ENCODE measurements around the gene DNAJC6. TPM values are rescaled to one million over a fixed set of nuclear protein-coding genes. Genes with fewer than 3 reads are reported as not detected.

DNAJC6 gene
- total and polyA plus RNA-seq, 2 donors, result 0.82 to 1.2 TPM

DNA sequence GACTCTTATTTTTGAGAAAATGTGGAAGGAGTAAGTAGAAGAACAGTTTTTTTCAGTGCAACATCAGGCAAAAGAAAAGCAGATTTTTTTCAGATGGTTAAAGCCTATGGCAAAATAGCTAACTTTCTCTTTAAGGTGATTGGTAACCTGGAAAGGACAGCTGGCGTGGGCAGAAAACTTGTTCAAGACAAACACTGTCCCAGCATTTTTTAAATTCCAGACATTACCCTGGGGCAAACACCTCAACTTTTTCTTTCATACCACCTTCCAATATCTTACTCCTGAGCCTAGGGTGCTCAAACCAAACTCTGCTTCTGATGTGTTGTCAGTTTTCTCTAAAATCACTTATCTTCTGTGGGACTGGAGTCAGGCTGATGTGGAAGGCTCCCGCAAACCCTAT lies 108.4 kb downstream of the DNAJC6 start:
- DNase-seq (ENCODE audit: low read depth in 6 of 9, low spot score in 9 of 9), result no peak
- peaks cover 0 to 2% of the 10 kb centered on the region in 2 donors for H3K9me3 ChIP-seq (ENCODE audit: control insufficient read depth in 2 of 2, insufficient read depth in 1 of 2, low read length in 1 of 2)
- H3K4me3 ChIP-seq (ENCODE audit: low read length in 2 of 2), result no peak overlapping the region
- H3K36me3 ChIP-seq (ENCODE audit: control insufficient read depth in 2 of 2, insufficient read depth in 2 of 2, low read length in 1 of 2), result no peaks in the 10 kb centered on the region
- H3K27ac ChIP-seq (ENCODE audit: low read depth in 1 of 2, low read length in 1 of 2), result no peak overlapping the region
- no peaks in the 10 kb centered on the region for H3K27me3 ChIP-seq (ENCODE audit: control insufficient read depth in 2 of 2, insufficient read depth in 1 of 2, low read length in 1 of 2)
- WGBS, result 95% methylated on average over 2 of the region's 2 CpGs
- H3K4me1 ChIP-seq (ENCODE audit: control insufficient read depth in 2 of 2, insufficient read depth in 2 of 2, low read length in 2 of 2), result peaks cover 3% of the 10 kb centered on the region in 2 donors

DNA sequence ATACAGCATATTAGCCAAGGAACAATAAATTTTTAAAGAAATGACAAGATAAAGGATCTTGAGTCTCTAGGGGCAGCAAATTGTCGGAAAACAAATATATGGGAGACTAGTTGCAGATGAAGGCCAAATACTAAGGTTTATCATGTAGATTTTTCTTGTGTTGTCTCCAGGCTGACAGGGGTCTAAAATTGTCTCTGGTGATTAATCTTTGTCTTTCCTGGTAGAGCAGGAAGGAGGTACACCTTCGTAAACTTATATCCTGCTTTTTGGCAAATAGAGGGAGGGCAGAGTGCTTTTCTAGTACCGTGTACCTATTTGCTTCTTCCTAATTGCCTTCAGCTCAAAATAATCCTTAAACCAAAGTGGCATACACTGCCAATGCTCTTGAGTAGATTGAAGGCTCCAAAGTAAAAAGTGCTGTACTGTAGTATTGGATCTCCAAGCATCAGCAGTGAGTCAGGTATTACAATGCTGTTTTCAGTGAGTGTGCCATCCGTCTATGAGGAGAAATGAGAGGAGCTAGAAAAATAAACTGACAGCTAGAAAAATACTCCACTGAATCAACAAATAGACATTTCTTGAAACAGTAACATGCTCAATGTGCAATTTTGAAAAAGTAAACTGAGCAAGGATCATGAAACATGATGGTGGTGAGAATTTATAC lies 109.3 kb downstream of the DNAJC6 start:
- 96% methylated on average over 4 of the region's 4 CpGs for WGBS
- H3K27ac ChIP-seq (ENCODE audit: low read depth in 1 of 2, low read length in 1 of 2), result no peak overlapping the region
- H3K4me3 ChIP-seq (ENCODE audit: low read length in 2 of 2), result no peak overlapping the region
- H3K36me3 ChIP-seq (ENCODE audit: control insufficient read depth in 2 of 2, insufficient read depth in 2 of 2, low read length in 1 of 2), result no peaks in the 10 kb centered on the region
- no peak for DNase-seq (ENCODE audit: low read depth in 6 of 9, low spot score in 9 of 9)
- H3K4me1 ChIP-seq (ENCODE audit: control insufficient read depth in 2 of 2, insufficient read depth in 2 of 2, low read length in 2 of 2), result peaks cover 3% of the 10 kb centered on the region in 2 donors
- peaks cover 0 to 2% of the 10 kb centered on the region in 2 donors for H3K9me3 ChIP-seq (ENCODE audit: control insufficient read depth in 2 of 2, insufficient read depth in 1 of 2, low read length in 1 of 2)
- H3K27me3 ChIP-seq (ENCODE audit: control insufficient read depth in 2 of 2, insufficient read depth in 1 of 2, low read length in 1 of 2), result no peaks in the 10 kb centered on the region

DNA sequence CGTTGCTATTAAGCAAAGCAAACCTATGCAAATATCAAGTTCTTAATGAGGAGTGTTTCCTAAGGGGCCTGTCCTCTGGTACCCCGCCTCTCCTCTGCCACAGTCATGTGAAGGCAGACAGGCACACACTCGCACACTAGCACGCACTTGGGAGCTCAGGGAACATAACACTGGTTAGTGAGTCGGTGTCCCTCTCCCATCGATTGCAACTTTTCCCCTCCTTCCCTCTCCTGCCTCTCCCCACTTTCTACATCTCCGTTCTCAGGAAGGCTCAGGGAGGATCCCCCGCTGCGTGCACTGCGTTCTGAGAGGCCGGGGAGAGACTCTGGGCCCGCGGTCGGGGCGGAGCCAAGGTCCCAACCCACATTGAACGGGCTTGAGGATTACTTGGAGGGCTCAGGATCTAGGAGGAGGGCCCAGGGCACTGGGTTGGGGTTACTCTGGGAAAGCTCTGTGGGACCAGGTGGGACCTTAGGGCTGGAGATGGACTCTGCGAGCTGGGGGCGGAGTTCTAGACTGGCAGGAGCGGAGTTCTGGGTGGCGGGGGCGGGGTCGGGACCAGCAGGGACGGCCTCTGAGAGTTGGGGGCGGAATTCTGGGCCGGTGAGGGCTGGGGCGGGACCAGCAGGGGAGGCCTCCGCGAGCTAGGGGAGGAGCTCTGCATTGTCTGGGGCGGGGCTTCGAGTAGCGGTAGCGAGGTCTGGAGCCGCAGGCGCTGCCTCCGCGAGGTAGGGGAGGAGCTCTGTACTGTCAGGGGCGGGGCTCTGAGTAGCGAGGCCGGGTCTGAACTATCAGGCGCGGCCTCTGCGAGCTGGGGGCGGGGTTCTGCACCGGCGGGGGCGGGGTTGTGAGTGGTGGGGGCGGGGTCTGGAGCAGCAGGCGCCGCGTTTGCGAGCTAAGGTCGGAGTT lies 110.6 kb downstream of the DNAJC6 start:
- peak; percentile 89 to 98 (median 96) for DNase-seq (ENCODE audit: low read depth in 6 of 9, low spot score in 9 of 9)
- Histone ChIP-seq H3K27me3 (ENCODE audit: control insufficient read depth in 2 of 2, insufficient read depth in 1 of 2, low read length in 1 of 2) (no peaks in the 10 kb centered on the region), H3K9me3 (ENCODE audit: control insufficient read depth in 2 of 2, insufficient read depth in 1 of 2, low read length in 1 of 2) (peaks cover 0 to 2% of the 10 kb centered on the region in 2 donors), H3K4me1 (ENCODE audit: control insufficient read depth in 2 of 2, insufficient read depth in 2 of 2, low read length in 2 of 2) (peaks cover 3% of the 10 kb centered on the region in 2 donors), H3K4me3 (ENCODE audit: low read length in 2 of 2) (peak overlapping the region; percentile 52 to 76), H3K27ac (ENCODE audit: low read depth in 1 of 2, low read length in 1 of 2) (peak overlapping the region; percentile 81 to 85), H3K36me3 (ENCODE audit: control insufficient read depth in 2 of 2, insufficient read depth in 2 of 2, low read length in 1 of 2) (no peaks in the 10 kb centered on the region)
- 1% methylated on average over 52 of the region's 52 CpGs for WGBS

DNA sequence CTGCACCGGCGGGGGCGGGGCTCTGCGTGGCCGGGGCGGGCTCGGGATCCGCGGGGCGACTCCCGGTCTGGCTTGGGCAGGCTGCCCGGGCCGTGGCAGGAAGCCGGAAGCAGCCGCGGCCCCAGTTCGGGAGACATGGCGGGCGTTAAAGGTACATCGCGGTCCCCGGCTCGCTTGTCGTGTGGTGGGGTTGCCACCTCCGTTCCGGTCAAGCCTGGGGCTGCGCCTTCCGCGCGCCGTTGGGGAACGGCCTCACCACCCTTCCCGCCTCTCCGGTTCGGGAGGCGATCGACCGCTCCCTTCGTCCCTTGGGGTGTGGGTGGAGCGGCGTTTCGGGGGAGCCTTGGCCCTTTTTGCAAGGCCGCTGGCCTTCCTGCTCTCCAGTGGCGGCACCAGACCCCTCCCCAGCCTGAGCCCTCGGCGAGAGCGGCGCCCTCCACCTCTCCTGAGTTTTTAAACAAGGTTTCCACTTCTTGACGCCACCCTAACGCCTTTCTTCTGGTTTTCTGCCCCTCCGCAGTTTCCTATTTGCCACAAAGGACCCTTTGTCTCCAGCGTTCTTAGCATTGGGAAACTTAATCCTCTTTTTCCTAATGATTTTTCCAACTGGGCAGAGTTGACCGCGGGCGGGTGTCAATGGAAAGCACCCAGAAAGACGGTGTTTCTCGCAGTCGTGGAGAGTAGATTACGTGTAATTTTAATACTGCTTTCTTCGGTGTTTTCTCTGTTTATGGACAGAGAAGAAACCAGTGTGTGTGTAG lies 111.4 kb downstream of the DNAJC6 start, which contains the start of the genes LEPR and LEPROT:
Gene LEPR (plus strand): TSS at position 79 of the 761 bp plus-strand sequence. CDS start 144,898 bp downstream, outside the sequence.
Gene LEPROT (plus strand): TSS at position 79 of the 761 bp plus-strand sequence. CDS start 57 bp downstream, at position 136.
- Histone ChIP-seq H3K4me1 (ENCODE audit: control insufficient read depth in 2 of 2, insufficient read depth in 2 of 2, low read length in 2 of 2) (peaks cover 3% of the 10 kb centered on the region in 2 donors), H3K27me3 (ENCODE audit: control insufficient read depth in 2 of 2, insufficient read depth in 1 of 2, low read length in 1 of 2) (no peaks in the 10 kb centered on the region), H3K27ac (ENCODE audit: low read depth in 1 of 2, low read length in 1 of 2) (peak within 1 kb of the TSS; percentile 85 to 86), H3K9me3 (ENCODE audit: control insufficient read depth in 2 of 2, insufficient read depth in 1 of 2, low read length in 1 of 2) (peaks cover 0 to 2% of the 10 kb centered on the region in 2 donors), H3K4me3 (ENCODE audit: low read length in 2 of 2) (peak within 1 kb of the TSS; percentile 52 to 76), H3K36me3 (ENCODE audit: control insufficient read depth in 2 of 2, insufficient read depth in 2 of 2, low read length in 1 of 2) (peaks cover 0 to 8% of the 10 kb centered on the region in 2 donors)
- under 1% methylated on average over 60 of the region's 60 CpGs for WGBS
- peak in 7 of 9 donors; percentile 15 to 68 (median 29) for DNase-seq (ENCODE audit: low read depth in 6 of 9, low spot score in 9 of 9)

DNA sequence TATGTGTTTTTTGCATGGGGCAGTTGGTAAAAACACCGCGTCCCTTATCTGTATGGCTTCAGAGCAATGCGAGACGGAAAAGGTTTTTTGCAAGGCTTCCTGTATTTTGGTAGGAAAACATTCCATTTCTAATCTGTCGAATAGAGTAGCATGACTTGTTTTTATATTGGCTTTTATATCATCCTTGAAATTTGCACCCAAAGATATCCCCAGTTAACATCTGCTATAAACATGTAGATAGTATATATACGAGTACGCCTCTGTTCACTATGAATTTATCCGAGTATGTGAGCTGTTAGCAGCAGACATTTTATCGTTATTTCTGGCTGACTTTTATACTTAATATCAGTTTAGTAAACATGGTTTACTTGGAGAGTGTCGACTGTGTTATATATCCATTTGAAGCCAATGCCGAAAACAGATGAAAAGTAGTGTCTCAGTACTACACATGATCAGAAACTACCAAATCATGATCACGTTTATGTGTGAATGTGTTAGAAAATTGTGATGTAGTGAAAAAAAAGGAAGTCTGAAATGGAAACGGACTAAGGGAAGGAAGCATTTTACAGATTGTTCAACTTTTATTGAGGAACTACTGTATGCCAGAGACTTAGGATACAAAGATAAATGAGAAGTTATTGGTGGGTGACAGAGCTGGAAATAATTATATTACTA lies 112.1 kb downstream of the DNAJC6 start:
- Histone ChIP-seq H3K27me3 (ENCODE audit: control insufficient read depth in 2 of 2, insufficient read depth in 1 of 2, low read length in 1 of 2) (no peaks in the 10 kb centered on the region), H3K36me3 (ENCODE audit: control insufficient read depth in 2 of 2, insufficient read depth in 2 of 2, low read length in 1 of 2) (peaks cover 0 to 15% of the 10 kb centered on the region in 2 donors), H3K4me1 (ENCODE audit: control insufficient read depth in 2 of 2, insufficient read depth in 2 of 2, low read length in 2 of 2) (peaks cover 3% of the 10 kb centered on the region in 2 donors), H3K4me3 (ENCODE audit: low read length in 2 of 2) (peak overlapping the region; percentile 52 to 76), H3K27ac (ENCODE audit: low read depth in 1 of 2, low read length in 1 of 2) (peak overlapping the region in 1 of 2 donors; percentile 86), H3K9me3 (ENCODE audit: control insufficient read depth in 2 of 2, insufficient read depth in 1 of 2, low read length in 1 of 2) (peaks cover 0 to 2% of the 10 kb centered on the region in 2 donors)
- WGBS, result 3% methylated on average over 13 of the region's 13 CpGs
- peak in 3 of 9 donors; percentile 8 to 12 (median 12) for DNase-seq (ENCODE audit: low read depth in 6 of 9, low spot score in 9 of 9)

DNA sequence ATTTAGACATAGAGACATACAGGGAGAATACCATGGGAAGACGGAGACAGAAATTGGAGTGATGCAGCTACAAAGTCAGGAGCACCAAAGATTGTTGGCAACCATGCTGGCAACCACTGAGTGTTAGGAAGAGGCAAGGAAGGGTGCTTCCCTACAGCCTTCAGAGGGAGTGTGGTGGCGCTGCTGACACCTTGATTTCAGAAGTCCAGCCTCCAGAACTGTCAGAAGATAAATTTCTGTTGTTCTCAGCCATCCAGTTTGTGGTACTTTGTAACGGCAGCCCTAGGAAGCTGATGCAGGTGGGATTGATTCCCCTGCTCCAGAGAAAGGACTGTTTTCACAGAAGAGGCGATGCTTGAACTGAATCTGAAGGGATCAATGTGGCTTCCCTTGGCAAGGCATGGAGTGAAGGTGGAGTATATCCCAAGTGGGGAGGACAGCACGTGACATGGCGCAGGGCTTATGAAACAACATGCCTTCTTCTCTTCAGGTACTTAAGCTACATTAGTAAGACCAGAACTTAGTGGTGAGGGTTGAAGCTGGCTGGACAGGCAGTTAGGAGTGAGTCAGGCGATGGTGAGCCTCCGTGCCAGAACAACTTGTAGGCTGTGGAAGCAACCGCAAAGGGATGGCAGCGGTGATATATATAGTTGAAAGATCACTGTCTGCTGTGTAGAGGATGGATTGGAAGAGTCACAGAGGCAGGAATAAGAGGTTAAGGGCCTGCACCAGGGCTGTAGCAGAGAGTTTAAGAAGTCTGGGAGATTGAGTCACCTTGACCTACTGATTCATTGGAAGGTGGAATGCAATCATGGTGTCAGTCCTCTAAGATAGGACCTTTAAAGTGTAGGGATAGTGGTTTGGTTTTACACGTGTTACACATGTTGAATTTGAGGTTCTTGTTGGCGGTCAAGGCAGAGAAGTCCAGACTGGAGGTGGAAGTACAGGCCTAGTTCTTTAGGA lies 113.2 kb downstream of the DNAJC6 start:
- no peak for DNase-seq (ENCODE audit: low read depth in 6 of 9, low spot score in 9 of 9)
- no peak overlapping the region for H3K4me3 ChIP-seq (ENCODE audit: low read length in 2 of 2)
- WGBS, result 97% methylated on average over 12 of the region's 12 CpGs
- no peaks in the 10 kb centered on the region for H3K27me3 ChIP-seq (ENCODE audit: control insufficient read depth in 2 of 2, insufficient read depth in 1 of 2, low read length in 1 of 2)
- peaks cover 3 to 15% of the 10 kb centered on the region in 2 donors for H3K36me3 ChIP-seq (ENCODE audit: control insufficient read depth in 2 of 2, insufficient read depth in 2 of 2, low read length in 1 of 2)
- H3K9me3 ChIP-seq (ENCODE audit: control insufficient read depth in 2 of 2, insufficient read depth in 1 of 2, low read length in 1 of 2), result peaks cover 0 to 2% of the 10 kb centered on the region in 2 donors
- H3K4me1 ChIP-seq (ENCODE audit: control insufficient read depth in 2 of 2, insufficient read depth in 2 of 2, low read length in 2 of 2), result peaks cover 3% of the 10 kb centered on the region in 2 donors
- peak overlapping the region in 1 of 2 donors; percentile 15 for H3K27ac ChIP-seq (ENCODE audit: low read depth in 1 of 2, low read length in 1 of 2)

DNA sequence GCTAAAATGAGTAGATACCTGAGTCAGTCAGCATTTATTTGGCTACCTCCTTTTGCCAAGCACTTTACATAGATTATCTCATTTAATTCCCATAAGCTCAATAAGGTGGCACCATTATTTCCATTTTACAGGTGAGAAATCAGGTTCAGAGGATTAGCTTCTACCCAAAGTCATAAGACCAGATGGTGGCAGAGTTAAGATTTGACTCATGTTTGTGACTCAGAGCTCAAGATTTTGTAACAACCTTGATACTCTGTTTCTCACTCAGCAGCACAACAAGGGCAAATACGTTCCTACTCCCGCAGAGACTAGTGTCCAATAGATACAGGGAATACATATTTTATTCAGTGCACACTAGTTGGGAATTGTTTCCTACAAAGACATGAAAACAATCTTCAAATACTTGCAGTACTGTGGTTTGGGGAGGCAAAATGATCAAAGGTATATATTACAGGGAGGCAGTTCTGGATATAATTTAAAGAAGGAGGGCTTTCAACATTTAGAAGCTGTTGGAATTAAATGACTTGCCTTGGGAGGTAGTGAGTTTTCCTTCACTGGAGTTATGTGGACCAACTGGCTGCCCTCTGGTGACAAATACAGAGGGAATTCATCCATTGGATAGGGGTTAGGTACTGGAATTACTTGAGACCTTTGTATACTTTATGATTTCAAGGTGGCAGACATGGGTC lies 114.7 kb downstream of the DNAJC6 start:
- Histone ChIP-seq H3K27ac (ENCODE audit: low read depth in 1 of 2, low read length in 1 of 2) (no peak overlapping the region), H3K9me3 (ENCODE audit: control insufficient read depth in 2 of 2, insufficient read depth in 1 of 2, low read length in 1 of 2) (peaks cover 0 to 2% of the 10 kb centered on the region in 2 donors), H3K27me3 (ENCODE audit: control insufficient read depth in 2 of 2, insufficient read depth in 1 of 2, low read length in 1 of 2) (no peaks in the 10 kb centered on the region), H3K4me1 (ENCODE audit: control insufficient read depth in 2 of 2, insufficient read depth in 2 of 2, low read length in 2 of 2) (peaks cover 3% of the 10 kb centered on the region in 2 donors), H3K4me3 (ENCODE audit: low read length in 2 of 2) (no peak overlapping the region), H3K36me3 (ENCODE audit: control insufficient read depth in 2 of 2, insufficient read depth in 2 of 2, low read length in 1 of 2) (peaks cover 3 to 15% of the 10 kb centered on the region in 2 donors)
- no peak for DNase-seq (ENCODE audit: low read depth in 6 of 9, low spot score in 9 of 9)
- 92% methylated on average over 2 of the region's 2 CpGs for WGBS
